ENCODE data around the gene CORO1C.
A peak's percentile ranks its signal among the peaks of the same experiment; 100 is the strongest.

The CORO1C gene

GRCh38 chr12:108646600-108647579 is 84.4 kb downstream of the CORO1C start:
- no peak for DNase-seq

- DNase-seq: no peak
Observed at GRCh38 chr12:108645686-108646599, 85.4 kb downstream of the CORO1C start.

GRCh38 chr12:108644811-108645120 is 86.6 kb downstream of the CORO1C start:
- DNase-seq: no peak

- no peak for DNase-seq
Observed at GRCh38 chr12:108643941-108644810, 87.1 kb downstream of the CORO1C start.

GRCh38 chr12:108642899-108643654 is 88.2 kb downstream of the CORO1C start:
- DNase-seq: no peak

- DNase-seq: no peak
Observed at GRCh38 chr12:108642269-108642870, 88.9 kb downstream of the CORO1C start.

GRCh38 chr12:108641446-108642268 is 89.7 kb downstream of the CORO1C start:
- DNase-seq: no peak

- no peak for DNase-seq
Observed at GRCh38 chr12:108640802-108641445, 90.4 kb downstream of the CORO1C start.

GRCh38 chr12:108638997-108639822 is 92.1 kb downstream of the CORO1C start:
- no peak for DNase-seq

- peak; percentile 35 for DNase-seq
Observed at GRCh38 chr12:108638141-108638827, 93.0 kb downstream of the CORO1C start.

GRCh38 chr12:108637222-108637971 is 93.9 kb downstream of the CORO1C start:
- no peak for DNase-seq

GRCh38 chr12:108635997-108636808 is 95.1 kb downstream of the CORO1C start:
- no peak for DNase-seq

- DNase-seq: peak; percentile 74
Observed at GRCh38 chr12:108635201-108635996, 95.9 kb downstream of the CORO1C start.

GRCh38 chr12:108634341-108634751 is 97.0 kb downstream of the CORO1C start:
- DNase-seq: peak; percentile 71

GRCh38 chr12:108633534-108634248 is 97.6 kb downstream of the CORO1C start, which contains the start of gene SELPLG:
Gene SELPLG (minus strand): TSS chr12:108633894. CDS start chr12:108624307, 9,587 bp downstream.
- DNase-seq: peak; percentile 96
